GM23338 (cell line): ENCODE measurements around the gene ALPI.

Source experiments
- CREB1 ChIP-seq: fragments of 250-450 bp; sonication (Bioruptor Pico); IDR thresholded peaks from 2 replicates; pipeline ENCODE4 v1.5.0; 2020; ENCODE audit warnings: low read depth, mild to moderate bottlenecking, moderate library complexity
- CTCF ChIP-seq, 2 experiments: fragments of 200-600 bp in 1 of 2; sonication (generic) in 1 of 2; conservative IDR thresholded peaks; 2 replicates each; pipeline versions ENCODE4 v1.5.1 to v1.6.1; 2016 to 2017; ENCODE audit warnings: antibody characterized with exemption in 2 of 2, low read depth in 2 of 2, mild to moderate bottlenecking in 2 of 2, moderate library complexity in 1 of 2
- ETS1 ChIP-seq: IDR thresholded peaks from 2 replicates; pipeline ENCODE4 v1.6.1; 2016; ENCODE audit warnings: antibody characterized with exemption
- EZH2 ChIP-seq: fragments of 200-600 bp; sonication (generic); IDR thresholded peaks from one replicate; pipeline ENCODE4 v1.8.0; 2017; ENCODE audit warnings: antibody characterized with exemption, mild to moderate bottlenecking, low read depth; ENCODE audit not compliant: unreplicated experiment
- JUNB ChIP-seq: IDR thresholded peaks from one replicate; pipeline ENCODE4 v1.6.1; 2016; ENCODE audit warnings: antibody characterized with exemption; ENCODE audit not compliant: unreplicated experiment
- NANOG ChIP-seq: IDR thresholded peaks from 2 replicates; pipeline ENCODE4 v1.6.1; 2016; ENCODE audit warnings: antibody characterized with exemption, borderline replicate concordance
- POLR2AphosphoS5 ChIP-seq: IDR thresholded peaks from 2 replicates; pipeline ENCODE4 v1.6.1; 2016; ENCODE audit warnings: antibody characterized with exemption, low read depth
- REST ChIP-seq: IDR thresholded peaks from one replicate; pipeline ENCODE4 v1.6.1; 2018; ENCODE audit warnings: antibody characterized with exemption; ENCODE audit not compliant: unreplicated experiment
- STAT1 ChIP-seq: IDR thresholded peaks from one replicate; pipeline ENCODE4 v1.6.1; 2016; ENCODE audit warnings: antibody characterized with exemption; ENCODE audit not compliant: unreplicated experiment
- ZNF114 ChIP-seq: fragments of 250-450 bp; sonication (Bioruptor Pico); IDR thresholded peaks from 2 replicates; pipeline ENCODE4 v1.5.0; 2020; ENCODE audit warnings: mild to moderate bottlenecking, moderate library complexity
- ZNF331 ChIP-seq: fragments of 250-450 bp; sonication (Bioruptor Pico); IDR thresholded peaks from 2 replicates; pipeline ENCODE4 v1.5.0; 2020; ENCODE audit warnings: low read depth, mild to moderate bottlenecking, moderate library complexity

GRCh38 chr2:232488721-232489300 is 32.9 kb downstream of the ALPI start:
- TF ChIP-seq CTCF (conservative IDR thresholded peaks at IDR 0.05; ENCODE audit: low read depth in 2 of 2) (no peak), EZH2 (peak; percentile 27), CREB1 (CRISPR knock-in tag) (no peak), REST (no peak), POLR2AphosphoS5 (no peak), NANOG (no peak), JUNB (no peak), ETS1 (no peak), ZNF331 (no peak), STAT1 (no peak), ZNF114 (CRISPR knock-in tag) (no peak)
